Measurements from ENCODE around the gene KIF25.

GRCh38 chr6:167984876-167985604 is 12.4 kb upstream of the KIF25 start:
- TF ChIP-seq CTCF (conservative IDR thresholded peaks at IDR 0.05) (no peak), EZH2 (IDR thresholded peaks at IDR 0.05; ENCODE audit: low read depth) (no peak)
